ENCODE measurements around the gene RAB11FIP3.

RAB11FIP3 gene

DNA sequence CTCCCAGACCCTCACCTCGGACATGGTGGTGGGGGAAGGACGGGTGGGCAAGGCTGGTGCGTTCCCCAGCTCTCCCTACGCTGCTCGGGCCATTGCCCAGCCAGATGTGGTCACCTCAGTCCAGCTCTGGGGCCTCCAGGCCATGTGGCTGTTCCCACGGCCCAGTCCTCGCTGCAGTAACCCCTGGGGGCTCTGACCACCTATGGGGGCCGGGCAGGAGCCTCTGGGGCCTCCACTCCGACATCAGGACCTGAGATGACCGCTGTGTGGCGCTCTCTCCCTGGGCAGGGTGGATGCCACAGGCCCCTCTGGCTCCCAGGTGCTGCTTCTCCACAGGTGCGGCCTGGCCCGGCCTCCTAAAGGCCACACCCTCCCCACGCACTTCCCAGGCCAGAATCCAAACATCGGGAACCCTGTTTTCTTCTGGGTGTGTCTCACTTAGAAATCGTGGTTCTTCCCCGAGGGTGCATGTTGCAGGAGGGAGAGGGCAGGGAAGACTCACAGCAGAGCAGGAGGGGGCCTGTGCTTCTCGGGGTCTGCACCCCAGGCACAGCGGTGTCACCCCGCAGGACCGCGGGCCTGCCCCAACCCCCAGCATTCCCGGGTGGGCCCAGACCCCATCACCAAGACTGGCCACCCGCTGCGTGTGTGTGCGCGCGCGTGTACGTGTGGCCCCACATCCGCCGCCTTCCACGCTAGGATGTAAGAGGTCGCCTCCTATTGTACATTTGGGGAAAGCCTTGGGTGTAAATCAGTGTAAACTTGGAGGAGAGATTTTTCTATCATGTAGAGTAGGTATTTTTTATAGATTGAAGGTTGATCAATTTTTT is 96.1 kb downstream of the RAB11FIP3 start:
- no peak for DNase-seq

DNA sequence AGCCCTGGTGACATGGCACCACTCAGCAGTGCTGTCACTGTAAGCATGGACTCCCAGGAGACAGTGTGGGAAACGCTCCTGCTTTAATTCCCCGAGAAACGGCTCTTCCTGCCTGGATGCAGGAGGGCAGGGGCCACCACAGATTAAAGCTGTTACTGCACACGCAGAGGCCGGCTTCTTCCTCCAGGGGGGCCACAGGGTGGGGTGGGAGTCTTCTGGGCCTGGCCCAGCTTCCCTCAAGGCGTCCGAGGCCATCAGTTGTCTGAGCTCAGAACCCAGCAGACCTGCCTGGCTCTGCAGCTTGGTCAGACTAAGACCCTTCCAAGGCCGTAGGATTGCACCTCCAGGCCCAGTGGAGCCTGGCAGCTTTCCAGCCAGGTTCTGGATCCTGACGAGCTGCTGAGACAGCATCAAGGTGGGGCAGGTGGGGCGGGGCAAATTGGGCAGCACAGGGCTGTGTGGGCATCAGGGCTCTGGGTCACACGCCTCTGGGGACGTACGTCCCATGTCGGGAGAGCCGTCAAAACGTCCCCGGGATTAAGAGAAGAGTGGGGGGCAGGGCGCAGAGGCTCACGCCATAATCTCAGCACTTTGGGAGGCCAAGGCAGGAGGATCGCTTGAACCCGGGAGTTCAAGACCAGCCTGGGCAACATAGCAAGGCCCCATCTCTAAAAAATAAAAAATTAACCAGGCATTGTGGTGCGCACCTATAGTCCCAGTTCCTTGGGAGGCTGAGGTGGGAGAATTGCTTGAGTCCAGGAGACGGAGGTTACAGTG is 97.1 kb downstream of the RAB11FIP3 start:
- DNase-seq: no peak

DNA sequence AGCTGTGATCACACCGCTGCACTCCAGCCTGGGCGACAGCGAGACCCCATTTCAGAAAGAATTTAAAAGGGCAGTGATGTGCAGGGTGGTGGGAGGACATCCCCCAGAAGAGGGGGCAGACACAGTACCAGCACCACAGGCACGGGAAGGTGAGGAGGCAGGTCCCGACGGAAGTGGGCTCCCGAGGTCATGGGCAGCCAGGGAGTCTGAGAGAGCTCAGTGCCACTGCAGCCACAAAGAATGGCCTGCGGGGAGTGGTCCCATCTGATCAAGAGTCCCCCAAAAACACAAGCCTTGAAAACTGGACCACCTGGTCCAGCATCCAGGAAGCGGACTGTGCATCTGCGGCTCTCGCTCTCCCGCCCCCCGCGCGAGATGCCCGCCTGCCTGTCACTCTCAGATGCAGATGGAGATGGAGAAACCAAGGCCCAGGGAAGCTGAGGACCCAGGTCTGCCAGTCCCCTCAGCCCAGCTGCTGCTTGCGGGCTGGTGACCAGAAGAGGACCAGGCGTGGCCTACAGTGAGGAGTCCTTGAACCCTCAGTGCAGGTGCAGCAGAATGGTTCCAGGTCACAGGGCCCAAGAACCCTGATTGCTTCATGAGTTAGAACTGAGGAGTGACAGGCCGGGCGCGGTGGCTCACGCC is 97.8 kb downstream of the RAB11FIP3 start:
- DNase-seq: no peak

DNA sequence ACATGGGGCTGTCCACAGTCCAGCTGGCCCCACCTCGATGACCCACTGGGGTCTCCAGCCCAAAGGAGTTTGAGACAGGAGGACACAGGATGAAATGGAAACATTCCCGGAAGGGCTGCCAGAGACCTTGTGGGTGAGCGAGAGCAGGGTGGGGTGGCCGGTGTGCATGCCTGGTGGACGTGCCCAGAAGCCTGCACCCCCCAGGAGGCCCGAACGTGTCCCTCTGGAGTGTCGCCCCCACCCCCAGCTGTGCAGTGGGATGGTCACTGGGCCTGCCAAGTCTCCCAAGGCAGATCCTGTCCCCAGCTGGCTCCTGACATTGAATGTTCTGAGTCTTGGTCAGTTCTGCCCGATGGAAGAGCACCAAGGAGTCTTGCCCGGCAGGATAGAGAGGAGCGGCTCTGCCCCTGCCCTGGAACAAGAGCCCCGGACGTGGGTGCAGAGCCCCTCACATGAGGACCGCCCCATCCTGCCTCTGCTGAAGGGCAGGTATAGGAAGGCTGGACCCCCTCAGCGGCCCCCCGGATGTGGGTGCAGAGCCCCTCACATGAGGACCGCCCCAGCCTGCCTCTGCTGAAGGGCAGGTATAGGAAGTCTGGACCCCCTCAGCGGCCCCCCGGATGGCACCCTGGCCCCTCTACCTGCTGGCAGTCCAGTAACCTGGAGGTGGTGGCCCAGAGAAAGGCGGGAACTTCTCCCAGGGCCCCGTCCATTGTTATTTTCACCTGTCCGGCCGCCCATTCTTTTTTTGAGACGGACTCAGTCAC is 99.0 kb downstream of the RAB11FIP3 start:
- DNase-seq: no peak

DNA sequence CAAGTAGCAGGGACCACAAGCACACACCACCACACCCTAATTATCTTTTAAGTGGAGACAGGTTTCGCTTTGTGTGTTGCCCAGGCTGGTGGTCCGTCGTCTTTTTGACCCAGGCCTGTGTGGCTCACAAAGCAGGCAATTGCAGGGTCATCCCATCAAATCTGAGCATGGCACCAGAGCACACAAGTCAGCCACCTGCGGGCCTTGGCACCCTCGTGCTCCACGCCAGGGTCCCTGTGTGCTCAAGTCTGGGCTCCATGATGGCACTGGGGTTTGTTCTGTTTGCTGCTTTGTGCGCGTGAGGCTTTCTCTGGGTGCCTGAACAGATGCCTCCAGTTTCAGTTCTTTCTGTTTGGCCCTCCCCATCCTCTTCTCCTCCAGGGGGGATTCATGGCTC is 99.7 kb downstream of the RAB11FIP3 start:
- DNase-seq: no peak

DNA sequence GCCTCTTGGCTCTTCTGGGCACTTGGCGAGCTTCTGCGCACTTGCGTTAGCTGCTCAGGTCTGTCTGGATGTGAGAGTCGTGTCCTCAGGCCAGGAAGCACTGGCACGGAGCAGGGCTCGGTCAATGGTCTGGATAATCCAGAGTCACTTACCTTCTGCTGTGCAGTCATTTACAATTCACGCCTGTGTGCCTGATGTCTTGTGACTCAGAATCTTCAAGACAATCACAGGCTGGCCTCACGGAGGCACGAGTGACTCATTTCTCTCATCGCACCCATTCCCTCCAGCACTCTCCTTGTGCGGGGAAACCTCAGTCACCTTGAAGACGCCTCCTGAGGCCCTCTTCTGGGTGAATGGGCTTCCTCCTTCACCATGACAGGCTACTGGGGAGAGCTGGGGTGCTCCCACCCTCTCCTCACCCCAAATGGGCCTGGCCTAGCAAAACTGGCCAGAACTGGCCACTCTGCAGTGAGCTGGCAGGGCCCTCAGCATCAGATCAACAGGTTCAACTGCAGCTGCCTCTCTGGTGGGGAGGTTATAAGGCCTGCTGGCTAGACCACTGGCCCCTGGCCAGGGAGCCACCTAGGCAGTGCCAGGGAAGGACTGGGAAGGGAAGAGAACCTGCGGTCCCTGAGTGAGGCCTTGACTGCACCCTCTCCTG is 100.2 kb downstream of the RAB11FIP3 start:
- DNase-seq: peak; percentile 24

DNA sequence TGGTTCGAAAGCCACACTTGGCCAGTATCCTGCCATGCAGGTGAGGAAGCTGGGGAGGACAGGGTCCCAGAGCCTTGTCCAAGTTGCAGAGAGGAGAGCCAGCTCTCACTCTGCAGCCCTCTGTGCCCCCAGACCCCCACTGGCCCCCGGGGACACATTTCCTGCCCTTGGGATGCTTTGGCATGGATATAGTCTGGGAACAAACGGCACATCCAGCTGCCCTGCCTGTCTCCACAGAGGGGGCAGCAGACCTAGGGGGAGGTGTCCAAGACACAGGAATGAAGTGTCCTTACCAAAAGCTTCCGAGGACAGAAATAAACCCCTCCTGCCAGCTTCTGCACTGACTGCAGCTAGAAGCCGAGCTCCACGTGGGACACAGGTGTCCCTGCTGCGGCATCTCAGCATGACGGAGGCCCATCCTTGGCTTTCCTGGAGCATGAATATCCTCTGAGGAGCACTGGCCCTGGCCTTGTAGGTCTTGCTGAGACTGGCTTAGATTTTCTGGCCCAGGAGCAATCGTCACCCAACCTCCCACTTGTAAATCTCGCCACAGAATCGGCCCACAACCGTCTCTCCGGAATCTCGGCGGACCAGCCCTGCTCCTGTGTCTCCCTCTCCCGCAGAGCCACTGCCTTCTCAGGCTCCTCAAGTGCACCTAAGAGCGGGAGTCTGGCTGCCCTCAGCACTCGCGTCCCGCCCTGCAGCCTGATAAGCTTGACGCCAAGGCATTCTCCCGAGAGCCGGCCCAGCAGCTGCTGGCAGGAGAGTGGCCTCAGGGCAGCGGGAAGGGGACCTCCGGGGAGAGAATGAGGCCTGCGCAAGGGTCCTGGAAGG is 100.9 kb downstream of the RAB11FIP3 start:
- DNase-seq: peak; percentile 19

DNA sequence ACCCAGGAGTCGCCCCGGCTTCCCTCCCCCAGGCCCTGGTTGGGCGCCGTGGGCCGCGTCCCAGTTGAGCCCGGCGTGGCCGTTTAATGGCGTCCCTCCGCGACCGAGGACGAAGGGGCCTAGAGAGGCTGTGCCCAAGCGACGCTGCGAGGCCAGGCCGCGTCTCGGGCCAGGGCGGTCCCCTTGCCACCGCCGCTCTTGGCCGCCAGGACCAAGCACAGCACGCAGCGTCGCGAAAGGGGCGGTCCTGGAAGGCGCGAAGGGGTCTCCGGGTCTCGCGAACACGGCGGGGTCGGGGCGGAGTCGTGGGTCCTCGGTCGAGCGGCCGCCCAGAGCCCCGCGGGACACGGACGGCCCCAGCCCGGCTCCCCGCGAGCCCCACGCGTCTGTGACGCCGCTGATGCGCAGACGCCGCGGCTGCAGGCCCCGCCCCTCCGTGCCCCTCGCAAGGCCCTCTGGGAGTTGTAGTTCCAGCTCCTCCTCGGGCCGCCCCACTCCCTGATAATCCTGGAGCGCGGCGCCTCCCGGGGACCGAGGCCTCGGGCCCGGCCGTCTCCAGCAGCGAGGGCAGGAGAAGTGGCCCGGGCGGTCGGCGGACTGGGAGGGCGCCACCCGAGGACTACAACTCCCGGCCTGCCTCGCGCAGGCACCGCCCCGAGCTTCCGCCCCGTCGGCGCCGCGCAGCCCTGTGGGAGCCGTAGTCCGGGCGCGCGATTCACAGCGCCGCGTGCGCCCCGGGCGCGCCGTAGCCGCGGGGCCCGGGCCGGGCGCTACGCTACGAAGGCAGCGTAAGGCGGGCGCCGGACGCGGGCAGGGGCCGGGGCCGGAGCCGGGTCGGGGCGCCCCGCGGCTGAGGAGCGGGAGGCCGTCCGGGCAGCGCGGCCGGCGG is 101.8 kb downstream of the RAB11FIP3 start, which contains the start of gene CAPN15:
CAPN15 (plus strand) TSS at position 698 of the 889 bp plus-strand sequence. CDS start 19,127 bp downstream, outside the sequence.
- DNase-seq: peak; percentile 86

DNA sequence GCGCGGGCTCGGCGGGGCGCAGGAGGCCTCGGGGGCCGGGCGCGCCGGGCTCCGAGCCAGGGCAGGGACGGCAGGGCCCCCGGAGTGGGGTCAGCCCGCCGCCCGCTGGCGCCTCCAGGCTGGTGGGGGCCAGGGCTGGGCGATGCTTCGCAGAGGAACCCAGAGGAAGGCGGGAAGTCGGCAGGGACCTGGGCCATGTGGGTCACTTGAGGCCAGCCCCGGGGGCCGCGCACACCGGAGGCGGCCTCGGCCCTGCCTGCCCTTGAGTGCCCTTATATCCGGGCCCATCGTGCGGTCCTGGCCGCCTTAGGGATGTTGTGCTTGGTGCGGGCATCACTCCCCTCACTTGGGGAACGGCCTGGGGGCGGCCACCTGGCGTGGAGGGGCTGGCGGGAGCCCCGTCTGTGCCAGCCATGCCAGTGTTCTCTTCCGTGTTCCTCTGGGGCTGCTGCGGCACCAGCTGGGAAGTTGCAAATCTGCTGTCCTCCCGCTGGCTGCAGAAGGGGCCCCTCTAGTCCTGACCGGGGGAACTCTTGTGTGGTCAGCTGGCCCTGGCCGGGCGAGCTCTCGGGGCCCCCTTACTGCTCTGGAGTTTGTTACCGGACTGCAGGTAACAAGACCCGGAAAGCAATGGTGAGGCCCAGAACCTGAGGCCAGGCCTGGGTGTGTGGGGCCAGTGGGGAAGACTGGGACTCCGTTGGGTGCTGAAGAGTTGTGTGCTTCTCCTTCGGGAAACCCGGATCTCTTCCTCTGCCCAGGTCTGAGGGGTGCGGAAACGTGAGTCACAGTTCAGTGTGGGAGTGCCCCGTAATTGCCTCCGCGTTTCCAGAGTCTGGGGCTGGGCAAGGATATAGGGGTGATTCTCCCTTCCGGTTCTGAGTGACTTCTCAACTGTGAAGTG is 102.9 kb downstream of the RAB11FIP3 start:
- no peak for DNase-seq

DNA sequence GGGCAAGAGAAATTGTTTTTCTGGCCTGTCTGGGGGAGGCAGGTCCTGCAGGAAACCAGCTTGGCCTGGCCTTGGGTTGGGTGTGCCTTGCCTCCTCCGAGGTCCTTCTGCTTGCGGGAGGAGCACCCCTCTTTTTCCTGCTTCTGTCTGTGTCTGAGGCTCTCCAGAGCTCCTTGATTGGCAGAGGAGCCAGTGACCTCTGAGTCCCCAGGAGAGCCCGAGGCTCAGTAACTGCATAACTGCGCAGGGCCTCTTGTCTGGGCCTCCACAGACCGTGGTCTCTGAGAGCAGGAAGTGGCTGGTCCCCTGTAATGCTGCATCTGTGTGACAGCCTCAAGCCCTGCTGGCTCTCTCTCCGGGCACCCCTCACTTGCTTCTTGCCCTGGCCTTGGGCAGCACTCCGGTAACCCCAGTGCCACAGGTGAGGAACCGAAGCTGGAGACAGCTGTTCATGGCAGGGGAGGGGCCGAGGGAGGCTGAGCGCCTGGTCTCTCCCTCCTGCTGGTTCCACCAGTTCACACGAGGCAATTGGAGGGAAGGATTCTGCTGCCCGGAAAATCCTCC is 103.6 kb downstream of the RAB11FIP3 start:
- no peak for DNase-seq

DNA sequence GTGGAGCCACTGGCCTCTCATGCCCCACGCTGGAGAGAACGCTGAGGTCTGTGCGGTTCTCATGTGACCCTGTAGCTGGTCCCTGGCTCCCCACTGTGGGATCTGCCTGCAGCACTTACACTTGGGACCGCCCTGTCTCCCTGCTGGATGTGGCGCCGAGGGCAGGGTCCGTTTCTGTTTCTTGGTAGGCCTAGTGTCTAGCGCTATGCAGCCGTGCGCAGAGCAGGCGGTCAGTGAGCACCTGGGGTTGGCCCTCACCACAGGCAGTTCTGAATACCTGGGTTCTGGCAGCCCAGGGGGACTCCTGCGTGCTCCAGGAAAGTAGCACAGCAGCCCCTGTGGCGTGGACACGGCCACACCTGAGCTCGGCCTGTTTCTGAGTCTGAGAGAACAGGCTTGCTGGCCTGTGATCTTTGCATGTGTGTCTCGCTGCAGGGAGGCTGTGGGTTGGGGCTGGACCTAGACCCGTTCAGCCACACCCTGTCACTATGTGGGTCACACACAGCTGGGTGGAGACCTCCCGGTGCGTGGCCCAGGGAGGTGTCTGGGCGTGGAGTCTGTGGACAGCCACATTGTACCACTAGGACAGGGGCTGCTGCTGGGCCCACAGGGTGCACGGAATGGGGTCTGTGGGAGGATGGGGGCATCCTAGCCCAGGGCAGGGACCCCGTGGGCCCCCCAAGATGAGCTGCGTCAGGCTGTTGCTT is 104.8 kb downstream of the RAB11FIP3 start:
- DNase-seq: no peak

DNA sequence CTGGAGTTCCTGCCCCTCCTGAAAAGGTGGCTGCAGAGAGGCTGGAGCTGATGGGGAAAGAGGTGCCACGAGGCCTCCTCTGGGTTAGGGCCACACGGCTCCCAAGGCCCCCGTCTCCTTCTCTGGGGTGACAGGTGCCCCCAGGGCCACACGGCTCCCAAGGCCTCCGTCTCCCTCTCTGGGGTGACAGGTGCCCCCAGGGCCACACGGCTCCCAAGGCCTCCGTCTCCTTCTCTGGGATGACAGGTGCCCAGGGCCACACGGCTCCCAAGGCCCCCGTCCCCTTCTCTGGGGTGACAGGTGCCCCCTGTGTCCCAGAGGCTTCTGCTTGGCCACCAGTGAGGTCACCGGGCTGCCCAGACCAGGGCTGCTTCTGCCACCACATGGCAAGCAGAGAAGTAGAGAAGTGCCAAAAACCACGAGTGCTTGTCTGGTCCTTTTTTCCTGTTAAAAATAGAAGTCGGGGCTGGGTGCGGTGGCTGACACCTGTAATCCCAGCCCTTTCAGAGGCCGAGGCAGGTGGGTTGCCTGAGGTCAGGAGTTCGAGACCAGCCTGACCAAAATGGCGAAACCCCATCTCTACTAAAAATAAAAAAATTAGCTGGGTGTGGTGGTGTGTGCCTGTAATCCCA is 106.2 kb downstream of the RAB11FIP3 start:
- DNase-seq: no peak

DNA sequence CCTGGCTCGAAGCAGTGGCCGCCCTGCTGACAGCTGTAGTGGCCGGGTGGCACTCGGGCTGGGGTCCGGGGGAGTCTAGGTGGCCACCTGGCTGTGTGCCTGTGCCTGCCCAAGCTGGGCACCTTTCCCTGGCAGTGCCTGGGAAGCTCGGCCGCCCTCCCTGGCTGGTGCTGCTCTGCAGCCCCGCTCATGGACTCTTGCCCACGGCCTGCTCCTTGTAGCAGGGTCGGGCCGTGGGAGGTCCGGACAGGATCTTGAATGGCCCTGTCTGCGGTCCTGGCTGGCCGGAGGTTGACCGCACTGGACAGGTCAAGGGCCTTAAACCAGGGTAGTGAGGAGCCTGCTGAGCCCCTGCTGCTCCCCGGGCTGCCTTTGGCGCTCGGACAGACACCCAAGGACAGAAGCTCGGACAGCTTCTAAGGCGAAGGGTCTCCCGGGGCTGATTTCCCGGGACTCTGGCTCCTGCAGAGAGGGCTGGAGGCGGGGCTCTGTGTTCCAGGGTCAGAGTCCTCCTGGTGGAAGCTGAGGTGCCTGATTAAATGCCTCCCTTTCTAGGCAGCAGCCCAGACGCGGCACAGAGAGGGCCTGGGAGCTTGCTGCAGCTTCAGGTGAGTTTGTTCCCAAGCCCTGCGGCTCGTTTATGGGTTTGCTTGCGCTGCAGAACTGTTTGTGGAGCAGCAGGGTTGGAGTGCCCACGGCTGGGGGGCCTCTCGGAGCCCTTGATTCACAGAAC is 108.1 kb downstream of the RAB11FIP3 start:
- DNase-seq: no peak

DNA sequence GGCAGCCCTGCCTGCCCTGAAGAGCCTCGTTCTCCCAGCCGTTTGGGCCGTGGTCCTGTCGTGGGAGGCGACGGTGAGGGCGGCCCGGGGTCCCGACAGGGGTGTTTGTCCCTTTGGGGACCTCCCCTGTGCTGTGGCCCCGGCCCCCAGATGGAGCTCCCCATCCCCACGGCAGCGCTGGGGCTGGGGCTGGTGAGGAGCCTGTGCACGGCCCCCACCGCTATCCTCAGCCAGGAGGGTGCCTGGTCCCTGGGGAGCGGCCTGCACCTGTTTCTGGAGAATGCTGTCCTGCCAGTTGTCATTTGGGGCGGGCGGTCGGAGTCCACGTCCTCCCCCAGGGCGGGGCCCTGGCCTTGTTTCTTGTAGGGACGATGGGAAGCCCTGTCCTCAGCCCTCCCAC is 108.7 kb downstream of the RAB11FIP3 start:
- no peak for DNase-seq

DNA sequence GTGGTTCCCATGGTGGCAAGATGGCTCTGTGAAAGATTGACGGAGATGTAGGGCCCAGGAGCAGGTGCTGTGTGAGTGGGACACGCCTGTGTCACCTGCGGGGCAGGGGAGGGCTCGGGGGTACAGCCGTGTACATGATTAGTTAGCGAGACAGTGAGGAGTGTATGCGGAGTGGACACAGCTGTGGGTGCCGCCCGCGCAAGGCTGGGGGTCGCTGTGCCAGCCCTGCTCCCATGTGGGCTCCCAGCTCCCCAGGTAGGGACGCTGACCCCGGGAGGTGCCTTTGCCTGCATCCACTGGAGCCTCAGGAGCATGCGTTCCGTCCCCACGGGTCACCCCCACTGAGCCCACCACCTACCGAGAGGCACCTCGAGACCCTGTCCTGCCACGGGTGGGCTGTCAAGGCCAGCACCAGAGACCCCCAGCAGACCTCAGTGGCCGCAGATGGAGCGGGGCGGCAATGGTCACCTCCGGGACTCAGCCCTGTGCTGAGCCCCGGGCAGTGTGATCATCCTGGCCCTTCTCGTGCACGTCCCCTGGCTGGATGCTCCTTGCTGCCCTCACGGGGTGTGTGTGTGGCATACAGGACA is 109.5 kb downstream of the RAB11FIP3 start:
- no peak for DNase-seq
